ENCODE results near the gene PHF12. TPM values are rescaled to one million over a fixed set of nuclear protein-coding genes. Genes with fewer than 3 reads are reported as not detected.

The PHF12 gene
- total RNA-seq, 4 donors from 2014 or later, result 54.8 to 114 (median 72.9) TPM

DNA sequence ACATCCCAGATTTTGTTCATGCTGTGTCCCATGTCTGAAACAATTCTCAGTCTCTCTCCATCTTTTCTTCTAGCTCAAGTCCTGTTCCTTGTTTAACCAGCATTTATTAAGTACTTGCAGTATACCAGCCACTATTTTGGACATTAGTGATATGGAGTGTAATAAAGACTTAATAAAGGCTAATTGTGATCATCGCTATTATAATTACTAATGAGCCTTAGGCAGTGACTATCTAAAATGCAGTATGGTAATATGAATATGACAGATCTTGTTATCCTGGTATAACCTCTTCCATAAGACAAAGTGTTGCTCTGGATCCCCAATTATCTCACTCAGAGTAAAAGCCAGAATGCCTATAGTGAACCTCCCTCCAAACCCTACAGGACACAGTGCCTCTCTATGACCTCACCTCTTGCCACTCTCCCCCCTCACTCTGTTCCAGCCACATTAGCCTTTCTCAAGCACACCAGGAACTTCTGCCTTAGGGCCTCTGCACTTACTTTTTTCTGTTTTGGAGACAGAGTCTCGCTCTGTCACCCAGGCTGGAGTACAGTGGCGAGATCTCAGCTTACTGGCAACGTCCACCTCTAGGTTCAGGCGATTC, 52.0 kb downstream of the PHF12 start:
- peaks cover 0 to 29% (median 17%) of the 10 kb centered on the region in 4 donors for H3K4me1 ChIP-seq
- H3K36me3 ChIP-seq, result no peaks in the 10 kb centered on the region
- no peak for TF ChIP-seq POLR2A (IDR thresholded peaks at IDR 0.05)
- TF ChIP-seq CTCF (IDR thresholded peaks at IDR 0.05), result no peak
- no peaks in the 10 kb centered on the region for H3K27me3 ChIP-seq
- no peak overlapping the region for H3K4me3 ChIP-seq
- H3K9me3 ChIP-seq, result no peaks in the 10 kb centered on the region
- DNase-seq, result peak in 1 of 3 donors; percentile 1
- H3K27ac ChIP-seq, result no peak overlapping the region

DNA sequence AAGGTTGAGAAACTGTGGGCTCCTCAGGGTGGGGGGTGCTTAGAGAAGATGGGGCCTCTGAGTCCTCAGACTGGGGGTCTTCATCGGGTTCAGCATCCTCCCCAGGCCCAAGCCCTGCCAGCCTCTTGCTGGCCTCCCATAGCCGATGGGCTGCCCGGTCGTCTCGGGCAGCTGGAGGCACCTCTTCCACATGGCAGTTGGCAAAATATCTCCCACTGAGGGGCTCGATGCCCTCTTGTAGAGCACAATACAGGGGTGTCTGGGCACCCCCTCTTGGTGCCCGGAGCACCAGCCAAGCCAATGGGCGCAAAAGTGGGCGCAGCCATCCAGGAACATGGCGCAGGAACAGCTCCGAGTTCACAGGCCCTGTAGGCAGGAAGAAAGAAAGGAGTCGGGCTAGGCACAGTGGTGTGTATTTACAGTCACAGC, 52.8 kb downstream of the PHF12 start:
- H3K9me3 ChIP-seq, result no peaks in the 10 kb centered on the region
- DNase-seq, result peak in 1 of 3 donors; percentile 31
- H3K4me1 ChIP-seq, result peaks cover 0 to 29% (median 24%) of the 10 kb centered on the region in 4 donors
- no peaks in the 10 kb centered on the region for H3K27me3 ChIP-seq
- peak overlapping the region in 1 of 4 donors; percentile 98 for H3K27ac ChIP-seq
- H3K36me3 ChIP-seq, result no peaks in the 10 kb centered on the region
- TF ChIP-seq CTCF (IDR thresholded peaks at IDR 0.05), result no peak
- no peak for TF ChIP-seq POLR2A (IDR thresholded peaks at IDR 0.05)
- no peak overlapping the region for H3K4me3 ChIP-seq

- peak overlapping the region; percentile 87 to 98 (median 92) for H3K27ac ChIP-seq
- H3K4me1 ChIP-seq, result peaks cover 0 to 31% (median 26%) of the 10 kb centered on the region in 4 donors
- TF ChIP-seq POLR2A (IDR thresholded peaks at IDR 0.05) (no peak), CTCF (IDR thresholded peaks at IDR 0.05) (no peak)
- DNase-seq, result peak in 2 of 3 donors; percentile 30 to 63
- no peaks in the 10 kb centered on the region for H3K36me3 ChIP-seq
- H3K9me3 ChIP-seq, result no peaks in the 10 kb centered on the region
- H3K27me3 ChIP-seq, result no peaks in the 10 kb centered on the region
- H3K4me3 ChIP-seq, result peak overlapping the region; percentile 75 to 96 (median 80)
Measured at GRCh38 chr17:28897769-28898526, 53.4 kb downstream of the PHF12 start.

DNA sequence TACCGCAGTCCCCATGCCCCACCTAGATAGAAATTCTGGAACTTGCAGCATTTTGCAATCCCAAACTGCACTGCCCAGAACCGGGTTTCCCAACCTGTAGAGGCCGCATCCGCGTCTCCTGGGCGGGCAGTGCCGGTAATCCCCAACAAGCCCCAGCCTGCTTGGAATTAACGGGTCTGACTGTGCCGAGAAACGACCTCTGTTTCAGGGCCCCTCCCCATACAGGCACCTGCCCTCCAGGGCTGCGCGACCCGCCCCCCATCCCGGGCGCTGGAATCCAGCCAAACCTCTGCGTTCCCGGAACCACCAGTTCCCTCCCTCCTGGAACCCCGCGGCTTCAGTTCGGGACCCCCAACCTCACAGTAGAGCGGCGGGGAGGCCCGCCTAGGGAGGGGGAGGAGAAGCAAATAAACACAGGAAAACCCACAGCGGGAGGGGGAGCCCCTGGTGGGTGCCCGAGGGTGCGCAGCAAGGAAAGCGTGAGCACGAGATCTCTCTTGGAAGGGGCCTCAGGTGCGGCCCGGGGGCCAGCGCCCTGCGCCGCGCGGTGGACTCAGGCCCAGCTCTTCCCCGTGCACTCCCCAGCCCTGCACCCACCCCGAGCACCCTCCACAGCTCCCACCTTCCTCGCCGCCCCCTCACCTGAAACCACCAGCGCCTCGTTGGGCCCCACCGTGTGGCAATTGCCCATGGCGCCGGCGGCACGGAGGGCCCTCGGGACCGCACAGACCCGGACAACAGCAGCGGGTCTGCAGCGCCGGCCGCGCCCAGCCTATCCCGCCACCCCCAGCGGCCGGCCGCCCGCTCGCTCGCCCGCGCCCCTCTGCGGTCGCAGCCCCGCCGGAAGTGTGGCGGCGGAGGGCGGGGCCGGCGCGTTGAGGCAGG, 54.2 kb downstream of the PHF12 start, which contains the start of gene FLOT2:
Gene FLOT2 (minus strand): TSS at position 850 of the 885 bp plus-strand sequence. CDS start 159 bp downstream, at position 691.
- TF ChIP-seq CTCF (IDR thresholded peaks at IDR 0.05) (peak in 4 of 6 experiments; percentile 19 to 32 (median 21)), POLR2A (IDR thresholded peaks at IDR 0.05) (peak in 1 of 2 donors; percentile 51)
- no peaks in the 10 kb centered on the region for H3K9me3 ChIP-seq
- peaks cover 0 to 35% (median 30%) of the 10 kb centered on the region in 4 donors for H3K4me1 ChIP-seq
- H3K27me3 ChIP-seq, result no peaks in the 10 kb centered on the region
- H3K4me3 ChIP-seq, result peak within 1 kb of the TSS; percentile 75 to 96 (median 80)
- DNase-seq, result peak; percentile 76 to 86 (median 77)
- no peaks in the 10 kb centered on the region for H3K36me3 ChIP-seq
- peak within 1 kb of the TSS; percentile 87 to 98 (median 92) for H3K27ac ChIP-seq

DNA sequence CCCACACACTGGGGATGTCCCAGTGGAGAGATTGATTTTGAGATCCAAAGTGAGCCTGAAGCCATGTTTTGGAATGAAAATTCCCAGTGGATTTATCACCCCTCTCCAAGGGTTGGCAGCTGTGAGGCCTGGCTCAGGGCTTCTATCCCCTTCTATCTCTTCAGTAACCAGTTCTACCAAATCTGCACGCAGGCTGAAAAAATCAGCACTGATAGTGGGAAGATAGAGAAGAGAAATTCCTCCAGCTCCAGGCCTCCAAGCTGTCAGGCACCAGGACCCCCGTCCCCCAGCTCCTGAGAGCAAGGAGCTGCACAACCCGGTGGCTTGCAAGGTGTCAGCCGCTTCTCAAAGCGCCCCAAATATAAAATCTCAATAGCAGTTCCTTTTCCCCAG, 54.8 kb downstream of the PHF12 start:
- H3K4me1 ChIP-seq, result peaks cover 0 to 31% (median 25%) of the 10 kb centered on the region in 4 donors
- H3K4me3 ChIP-seq, result peak overlapping the region; percentile 75 to 96 (median 80)
- no peaks in the 10 kb centered on the region for H3K9me3 ChIP-seq
- no peak for TF ChIP-seq CTCF (IDR thresholded peaks at IDR 0.05)
- no peak for TF ChIP-seq POLR2A (IDR thresholded peaks at IDR 0.05)
- no peak for DNase-seq
- no peaks in the 10 kb centered on the region for H3K27me3 ChIP-seq
- H3K36me3 ChIP-seq, result no peaks in the 10 kb centered on the region
- H3K27ac ChIP-seq, result peak overlapping the region; percentile 87 to 98 (median 92)

Measured in Peyer's patch (tissue), 4 donors.